CD4-positive, alpha-beta T cell treated with Interleukin-4 for 4 hours (primary cell): Measurements from ENCODE around the gene GKN1.

Experiments
- DNase-seq: peaks from one replicate; pipeline ENCODE4 v3.0.0-alpha.2; 2020

Gene GKN1

GRCh38 chr2:68961380-68961779, 13.1 kb upstream of the GKN1 start:
- no peak for DNase-seq

- DNase-seq = no peak
Measured at GRCh38 chr2:68964282-68964681, 10.2 kb upstream of the GKN1 start.

- DNase-seq = no peak
Measured at GRCh38 chr2:68968221-68968620, 6.2 kb upstream of the GKN1 start.

- no peak for DNase-seq
Measured at GRCh38 chr2:68969736-68970490, 4.5 kb upstream of the GKN1 start.

GRCh38 chr2:68970566-68971265, 3.7 kb upstream of the GKN1 start:
- no peak for DNase-seq

GRCh38 chr2:68971591-68972231, 2.7 kb upstream of the GKN1 start:
- DNase-seq = no peak

- no peak for DNase-seq
Measured at GRCh38 chr2:68974946-68975665, 670 bp downstream of the GKN1 start.

GRCh38 chr2:68975844-68976243, 1.4 kb downstream of the GKN1 start:
- no peak for DNase-seq

- no peak for DNase-seq
Measured at GRCh38 chr2:68977453-68977852, 3.0 kb downstream of the GKN1 start.

- DNase-seq = no peak
Measured at GRCh38 chr2:68978098-68978497, 3.7 kb downstream of the GKN1 start.

- DNase-seq = no peak
Measured at GRCh38 chr2:68980956-68981355, 6.5 kb downstream of the GKN1 start.

GRCh38 chr2:68987021-68987503, 12.6 kb downstream of the GKN1 start:
- no peak for DNase-seq

GRCh38 chr2:68989035-68989434, 14.6 kb downstream of the GKN1 start:
- DNase-seq = no peak

GRCh38 chr2:68992341-68992740, 17.9 kb downstream of the GKN1 start:
- no peak for DNase-seq

GRCh38 chr2:68992933-68993332, 18.5 kb downstream of the GKN1 start:
- DNase-seq = no peak

GRCh38 chr2:68993660-68994059, 19.2 kb downstream of the GKN1 start:
- no peak for DNase-seq

- DNase-seq = no peak
Measured at GRCh38 chr2:68994864-68995263, 20.4 kb downstream of the GKN1 start.

- no peak for DNase-seq
Measured at GRCh38 chr2:68995916-68996315, 21.5 kb downstream of the GKN1 start.

GRCh38 chr2:68997401-68997800, 23.0 kb downstream of the GKN1 start:
- DNase-seq = no peak

GRCh38 chr2:69001879-69002278, 27.4 kb downstream of the GKN1 start:
- no peak for DNase-seq

GRCh38 chr2:69003731-69004130, 29.3 kb downstream of the GKN1 start:
- DNase-seq = no peak

GRCh38 chr2:69007169-69007568, 32.7 kb downstream of the GKN1 start:
- no peak for DNase-seq

- no peak for DNase-seq
Measured at GRCh38 chr2:69007603-69008002, 33.2 kb downstream of the GKN1 start.
